ENCODE data around the gene ZNF598. TPM values are rescaled to one million over a fixed set of nuclear protein-coding genes. Genes with fewer than 3 reads are reported as not detected.
A peak's percentile ranks its signal among the peaks of the same experiment; 100 is the strongest.

ZNF598 gene
- total and polyA plus RNA-seq, 7 experiments from 2014 or later = 1.9 to 63.2 (median 46.0) TPM

- no peak for DNase-seq
- Histone ChIP-seq H3K9me3 (ENCODE audit: control insufficient read depth in 2 of 3, low read length in 3 of 3) (no peaks in the 10 kb centered on the region), H3K4me1 (ENCODE audit: control insufficient read depth in 2 of 2, insufficient read depth in 2 of 2, low read length in 2 of 2) (peaks cover 6 to 12% of the 10 kb centered on the region in 2 donors), H3K27ac (ENCODE audit: low read depth, low read length) (peak overlapping the region; percentile 82), H3K27me3 (ENCODE audit: control insufficient read depth in 2 of 2, insufficient read depth in 2 of 2, low read length in 2 of 2) (no peaks in the 10 kb centered on the region), H3K4me3 (ENCODE audit: low read length) (peak overlapping the region; percentile 72), H3K36me3 (ENCODE audit: control insufficient read depth in 2 of 3, insufficient read depth in 3 of 3, low read length in 3 of 3) (peaks cover 0 to 22% (median 3%) of the 10 kb centered on the region in 3 experiments)
- Mint-ChIP-seq H3K9me3 (no peaks in the 10 kb centered on the region), H3K27ac (peak overlapping the region in 5 of 9 donors; percentile 12 to 80 (median 57)), H3K27me3 (no peaks in the 10 kb centered on the region), H3K36me3 (peaks cover 0 to 5% (median 0%) of the 10 kb centered on the region in 5 donors), H3K4me1 (peaks cover 14 to 23% (median 19%) of the 10 kb centered on the region in 7 donors), H3K4me3 (peak overlapping the region; percentile 82 to 97 (median 93))
- ChIA-PET POLR2A (interaction anchor here (0.7 to 3.4 kb wide), 5 partner anchors 13 to 108 kb away, joined by 3 to 25 read pairs (median 4); partner anchors contain the start of genes NHERF2, RPS2 and TRAF7), CTCF (interaction anchor here (0.7 to 1.6 kb wide), 6 partner anchors 7 to 1240 kb away, joined by 3 to 6 read pairs (median 3); partner anchors contain the start of gene HAGH)
- intact Hi-C loops (cut with micrococcal nuclease) = loop anchor here (1.0 to 5.0 kb wide), 11 partner anchors 24 to 220 kb away; partner anchors contain the start of genes ZNF598 (in 2 of the 2), E4F1 (in 1 of the 2), FAHD1 (in 1 of the 2) and HAGH (in 1 of the 2)
- no peak for ATAC-seq
Measured at GRCh38 chr16:2046893-2047329, 37.3 kb upstream of the ZNF598 start.

GRCh38 chr16:2045965-2046892, 36.6 kb upstream of the ZNF598 start:
- CTCF ChIA-PET = interaction anchor here (0.8 to 1.6 kb wide), 3 partner anchors 19 to 1239 kb away, joined by 3 read pairs; partner anchors contain the start of gene HAGH
- peak overlapping the region; percentile 82 to 97 (median 93) for H3K4me3 Mint-ChIP-seq
- H3K27ac ChIP-seq (ENCODE audit: low read depth, low read length) = no peak overlapping the region
- ATAC-seq (no peak), DNase-seq (no peak)
- POLR2A ChIA-PET = interaction anchor here (0.7 to 3.4 kb wide), 4 partner anchors 14 to 109 kb away, joined by 3 to 25 read pairs (median 4); partner anchors contain the start of genes RPS2 and TRAF7
- H3K9me3 Mint-ChIP-seq = no peaks in the 10 kb centered on the region
- H3K27ac Mint-ChIP-seq = no peak overlapping the region
- peaks cover 14 to 21% (median 17%) of the 10 kb centered on the region in 7 donors for H3K4me1 Mint-ChIP-seq
- H3K27me3 Mint-ChIP-seq = no peaks in the 10 kb centered on the region
- H3K36me3 ChIP-seq (ENCODE audit: control insufficient read depth in 2 of 3, insufficient read depth in 3 of 3, low read length in 3 of 3) = peaks cover 0 to 16% (median 3%) of the 10 kb centered on the region in 3 experiments
- peaks cover 0 to 1% (median 0%) of the 10 kb centered on the region in 5 donors for H3K36me3 Mint-ChIP-seq
- no peak overlapping the region for H3K4me3 ChIP-seq (ENCODE audit: low read length)
- intact Hi-C loops (cut with micrococcal nuclease) = loop anchor here (2.0 to 5.0 kb wide), 4 partner anchors 39 to 221 kb away; partner anchors contain the start of genes FAHD1 (in 1 of the 2), HAGH (in 1 of the 2), RAB26 (in 1 of the 2) and RNPS1 (in 1 of the 2)
- H3K27me3 ChIP-seq (ENCODE audit: control insufficient read depth in 2 of 2, insufficient read depth in 2 of 2, low read length in 2 of 2) = no peaks in the 10 kb centered on the region
- no peaks in the 10 kb centered on the region for H3K9me3 ChIP-seq (ENCODE audit: control insufficient read depth in 2 of 3, low read length in 3 of 3)
- peaks cover 6 to 12% of the 10 kb centered on the region in 2 donors for H3K4me1 ChIP-seq (ENCODE audit: control insufficient read depth in 2 of 2, insufficient read depth in 2 of 2, low read length in 2 of 2)

- H3K27ac ChIP-seq (ENCODE audit: low read depth, low read length) = no peak overlapping the region
- DNase-seq (no peak), ATAC-seq (no peak)
- H3K4me3 Mint-ChIP-seq = no peak overlapping the region
- ChIA-PET POLR2A (no interaction called here), CTCF (no interaction called here)
- H3K9me3 ChIP-seq (ENCODE audit: control insufficient read depth in 2 of 3, low read length in 3 of 3) = no peaks in the 10 kb centered on the region
- peaks cover 6 to 12% of the 10 kb centered on the region in 2 donors for H3K4me1 ChIP-seq (ENCODE audit: control insufficient read depth in 2 of 2, insufficient read depth in 2 of 2, low read length in 2 of 2)
- H3K4me1 Mint-ChIP-seq = peaks cover 14 to 21% (median 17%) of the 10 kb centered on the region in 7 donors
- intact Hi-C loops (cut with micrococcal nuclease) = no loop called here
- H3K27ac Mint-ChIP-seq = no peak overlapping the region
- H3K4me3 ChIP-seq (ENCODE audit: low read length) = no peak overlapping the region
- no peaks in the 10 kb centered on the region for H3K36me3 Mint-ChIP-seq
- no peaks in the 10 kb centered on the region for H3K27me3 ChIP-seq (ENCODE audit: control insufficient read depth in 2 of 2, insufficient read depth in 2 of 2, low read length in 2 of 2)
- no peaks in the 10 kb centered on the region for H3K27me3 Mint-ChIP-seq
- peaks cover 0 to 8% (median 0%) of the 10 kb centered on the region in 3 experiments for H3K36me3 ChIP-seq (ENCODE audit: control insufficient read depth in 2 of 3, insufficient read depth in 3 of 3, low read length in 3 of 3)
- no peaks in the 10 kb centered on the region for H3K9me3 Mint-ChIP-seq
Measured at GRCh38 chr16:2044541-2044940, 34.9 kb upstream of the ZNF598 start.

- ChIA-PET POLR2A (interaction anchor here (0.6 kb wide), 1 partner anchor 559 kb away, joined by 3 read pairs; no protein-coding TSS in a partner anchor), CTCF (no interaction called here)
- no peak for ATAC-seq
- H3K27me3 Mint-ChIP-seq = no peaks in the 10 kb centered on the region
- no peak for DNase-seq
- intact Hi-C loops (cut with micrococcal nuclease) = no loop called here
- H3K36me3 Mint-ChIP-seq = no peaks in the 10 kb centered on the region
- no peak overlapping the region for H3K27ac Mint-ChIP-seq
- no peaks in the 10 kb centered on the region for H3K27me3 ChIP-seq (ENCODE audit: control insufficient read depth in 2 of 2, insufficient read depth in 2 of 2, low read length in 2 of 2)
- H3K4me3 Mint-ChIP-seq = no peak overlapping the region
- peaks cover 13 to 20% (median 15%) of the 10 kb centered on the region in 7 donors for H3K4me1 Mint-ChIP-seq
- no peaks in the 10 kb centered on the region for H3K9me3 ChIP-seq (ENCODE audit: control insufficient read depth in 2 of 3, low read length in 3 of 3)
- no peak overlapping the region for H3K4me3 ChIP-seq (ENCODE audit: low read length)
- peaks cover 6 to 12% of the 10 kb centered on the region in 2 donors for H3K4me1 ChIP-seq (ENCODE audit: control insufficient read depth in 2 of 2, insufficient read depth in 2 of 2, low read length in 2 of 2)
- H3K27ac ChIP-seq (ENCODE audit: low read depth, low read length) = no peak overlapping the region
- H3K9me3 Mint-ChIP-seq = no peaks in the 10 kb centered on the region
- H3K36me3 ChIP-seq (ENCODE audit: control insufficient read depth in 2 of 3, insufficient read depth in 3 of 3, low read length in 3 of 3) = peaks cover 0 to 8% (median 0%) of the 10 kb centered on the region in 3 experiments
Measured at GRCh38 chr16:2043667-2044451, 34.2 kb upstream of the ZNF598 start.

GRCh38 chr16:2042986-2043666, 33.5 kb upstream of the ZNF598 start:
- Histone ChIP-seq H3K4me1 (ENCODE audit: control insufficient read depth in 2 of 2, insufficient read depth in 2 of 2, low read length in 2 of 2) (peaks cover 0 to 5% of the 10 kb centered on the region in 2 donors), H3K9me3 (ENCODE audit: control insufficient read depth in 2 of 3, low read length in 3 of 3) (no peaks in the 10 kb centered on the region), H3K27ac (ENCODE audit: low read depth, low read length) (no peak overlapping the region), H3K4me3 (ENCODE audit: low read length) (no peak overlapping the region), H3K27me3 (ENCODE audit: control insufficient read depth in 2 of 2, insufficient read depth in 2 of 2, low read length in 2 of 2) (no peaks in the 10 kb centered on the region), H3K36me3 (ENCODE audit: control insufficient read depth in 2 of 3, insufficient read depth in 3 of 3, low read length in 3 of 3) (peaks cover 0 to 8% (median 0%) of the 10 kb centered on the region in 3 experiments)
- H3K4me3 Mint-ChIP-seq = no peak overlapping the region
- intact Hi-C loops (cut with micrococcal nuclease) = no loop called here
- H3K27ac Mint-ChIP-seq = no peak overlapping the region
- ATAC-seq (no peak), DNase-seq (no peak)
- H3K36me3 Mint-ChIP-seq = no peaks in the 10 kb centered on the region
- H3K4me1 Mint-ChIP-seq = peaks cover 6 to 12% (median 8%) of the 10 kb centered on the region in 7 donors
- H3K27me3 Mint-ChIP-seq = no peaks in the 10 kb centered on the region
- ChIA-PET CTCF (no interaction called here), POLR2A (interaction anchor here (0.6 kb wide), 1 partner anchor 559 kb away, joined by 3 read pairs; no protein-coding TSS in a partner anchor)
- H3K9me3 Mint-ChIP-seq = no peaks in the 10 kb centered on the region

Data from naive thymus-derived CD4-positive, alpha-beta T cell (primary cell).